Measurements from ENCODE around the gene DUS3L. TPM values are rescaled to one million over a fixed set of nuclear protein-coding genes. Genes with fewer than 3 reads are reported as not detected.

DUS3L gene, protein sequence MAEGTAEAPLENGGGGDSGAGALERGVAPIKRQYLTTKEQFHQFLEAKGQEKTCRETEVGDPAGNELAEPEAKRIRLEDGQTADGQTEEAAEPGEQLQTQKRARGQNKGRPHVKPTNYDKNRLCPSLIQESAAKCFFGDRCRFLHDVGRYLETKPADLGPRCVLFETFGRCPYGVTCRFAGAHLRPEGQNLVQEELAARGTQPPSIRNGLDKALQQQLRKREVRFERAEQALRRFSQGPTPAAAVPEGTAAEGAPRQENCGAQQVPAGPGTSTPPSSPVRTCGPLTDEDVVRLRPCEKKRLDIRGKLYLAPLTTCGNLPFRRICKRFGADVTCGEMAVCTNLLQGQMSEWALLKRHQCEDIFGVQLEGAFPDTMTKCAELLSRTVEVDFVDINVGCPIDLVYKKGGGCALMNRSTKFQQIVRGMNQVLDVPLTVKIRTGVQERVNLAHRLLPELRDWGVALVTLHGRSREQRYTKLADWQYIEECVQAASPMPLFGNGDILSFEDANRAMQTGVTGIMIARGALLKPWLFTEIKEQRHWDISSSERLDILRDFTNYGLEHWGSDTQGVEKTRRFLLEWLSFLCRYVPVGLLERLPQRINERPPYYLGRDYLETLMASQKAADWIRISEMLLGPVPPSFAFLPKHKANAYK
- total RNA-seq = 15.2 and 32.7 TPM in 2 replicates

DNA sequence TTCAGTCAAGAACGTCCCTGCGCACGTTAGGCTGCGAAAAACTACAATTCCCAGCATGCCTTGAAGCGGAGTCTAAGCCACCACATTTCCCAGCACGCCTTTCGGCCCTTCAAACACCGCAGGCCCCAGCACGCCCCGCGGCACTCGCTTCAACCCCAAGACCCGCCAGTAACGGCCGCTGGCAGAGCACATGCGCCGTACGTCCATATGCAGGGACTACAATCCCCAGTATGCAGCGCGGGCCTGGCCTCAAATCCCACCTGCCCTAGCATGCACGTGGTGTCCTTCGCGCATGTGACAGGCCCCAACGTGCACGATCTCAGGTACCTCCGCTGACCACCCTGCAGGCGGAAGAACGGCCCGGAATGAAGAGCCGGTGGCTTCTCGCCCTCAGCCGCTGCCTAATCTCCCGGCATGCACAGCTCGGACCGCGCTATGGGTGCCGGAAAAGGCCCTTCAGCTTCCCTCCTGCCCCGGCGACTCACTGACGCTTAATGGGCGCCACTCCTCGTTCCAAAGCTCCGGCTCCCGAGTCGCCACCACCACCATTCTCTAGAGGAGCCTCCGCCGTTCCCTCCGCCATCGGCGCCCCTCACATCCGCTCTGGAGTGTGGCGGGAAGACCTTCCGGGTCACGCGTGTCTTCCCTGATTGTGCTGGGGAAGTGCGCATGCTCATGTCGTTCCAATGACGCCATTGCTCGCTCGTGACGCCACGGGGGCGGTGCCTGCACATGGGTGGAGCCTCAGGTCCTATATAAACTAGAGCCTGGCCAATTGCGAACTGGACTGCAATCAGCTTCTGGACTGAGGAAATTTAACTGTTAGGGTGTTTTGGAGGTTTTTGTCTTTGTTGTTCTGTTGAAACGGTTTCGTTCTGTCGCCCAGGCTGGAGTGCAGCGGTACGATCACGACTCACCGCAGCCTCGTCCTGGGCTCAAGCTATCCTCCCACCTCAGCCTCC, at the start of gene DUS3L:
Gene DUS3L (minus strand): TSS at position 605 of the 962 bp plus-strand sequence. CDS start 22 bp downstream, at position 583.
- peak; percentile 88 for DNase-seq (ENCODE audit: extremely low read depth, low read depth, low spot score)

DNA sequence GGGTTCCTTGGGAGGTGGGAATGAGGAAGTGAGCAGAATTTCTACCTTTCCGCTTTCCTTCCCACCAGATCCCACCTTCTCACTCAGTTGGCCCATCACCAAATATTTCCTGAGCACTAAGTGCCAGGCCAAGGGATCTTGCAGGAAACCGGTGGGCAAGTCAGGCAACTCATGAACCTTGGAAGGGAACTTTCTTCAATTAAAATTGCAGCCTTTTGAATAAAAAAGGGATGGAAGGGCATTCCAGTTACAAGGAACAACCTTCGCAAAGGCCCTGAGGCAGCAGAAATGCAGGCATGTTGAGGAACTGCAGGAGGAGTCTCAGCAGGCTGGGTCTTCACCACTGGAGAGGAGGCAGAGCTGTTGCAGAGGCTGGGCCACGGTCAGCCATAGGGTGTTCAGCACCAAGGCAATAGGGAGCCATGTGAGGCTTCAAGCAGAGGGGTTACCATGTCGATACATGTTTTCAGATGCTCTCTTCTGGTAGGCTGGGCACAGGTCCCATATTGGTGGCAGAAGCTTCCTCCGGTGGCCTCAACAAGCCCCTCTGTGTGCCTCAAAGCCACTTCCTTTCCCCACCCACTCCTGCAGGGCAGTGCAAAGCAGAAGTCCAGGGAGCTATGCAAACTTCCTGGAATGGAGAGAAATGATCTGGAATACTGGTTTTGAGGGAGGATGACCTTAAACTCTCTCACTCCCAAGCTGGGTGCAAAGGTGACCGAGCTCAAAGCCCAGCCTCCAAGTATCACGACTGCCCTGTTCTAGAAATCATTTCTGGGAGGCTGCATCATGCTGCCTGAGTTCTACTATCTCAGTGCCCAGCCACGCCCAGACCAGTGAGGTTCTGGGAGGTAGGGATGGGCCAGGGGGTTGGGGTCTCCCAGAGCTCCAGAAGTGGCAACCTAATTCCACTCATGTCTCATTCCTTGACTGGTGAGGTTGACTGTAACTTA, 48.4 kb upstream of the DUS3L start, which contains the start of gene FUT6:
Gene FUT6 (minus strand): TSS at position 638 of the 953 bp plus-strand sequence. CDS start 7,135 bp downstream, outside the sequence.
- no peak for DNase-seq (ENCODE audit: extremely low read depth, low read depth, low spot score)

DNA sequence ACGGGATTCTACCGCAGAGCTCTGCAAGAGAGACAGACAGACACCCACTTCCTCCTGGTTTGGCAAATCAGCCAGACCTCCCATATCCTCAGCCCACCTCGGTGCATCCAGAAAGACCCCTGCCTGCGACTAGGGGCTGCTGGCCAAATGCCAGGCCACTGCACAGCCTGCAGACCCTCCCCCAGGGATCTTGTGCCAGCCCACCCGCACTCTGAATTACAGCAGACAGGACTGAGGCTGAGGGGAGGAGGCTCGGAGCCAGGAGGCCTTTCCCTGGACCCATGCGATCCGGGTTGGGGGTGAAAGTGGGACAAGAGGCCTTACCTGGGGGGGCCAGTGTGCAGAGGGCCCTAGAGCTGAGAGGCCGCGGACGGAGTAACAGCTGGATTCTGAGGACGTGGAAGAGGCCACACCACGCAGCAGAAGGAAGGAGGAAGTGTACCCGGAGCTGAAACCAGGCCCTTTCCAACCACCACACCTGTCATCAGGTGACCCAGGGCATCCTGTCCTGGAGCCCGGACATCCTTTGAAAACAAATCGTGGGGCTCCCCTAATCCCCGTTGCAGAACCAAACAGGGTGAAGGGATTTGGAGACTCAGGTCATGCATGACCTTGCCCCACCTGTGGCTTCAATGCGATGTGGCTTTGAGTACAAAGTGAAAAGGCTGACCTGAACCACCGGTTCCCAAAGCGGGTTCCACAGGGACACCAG, 47.5 kb upstream of the DUS3L start:
- DNase-seq (ENCODE audit: extremely low read depth, low read depth, low spot score) = no peak

DNA sequence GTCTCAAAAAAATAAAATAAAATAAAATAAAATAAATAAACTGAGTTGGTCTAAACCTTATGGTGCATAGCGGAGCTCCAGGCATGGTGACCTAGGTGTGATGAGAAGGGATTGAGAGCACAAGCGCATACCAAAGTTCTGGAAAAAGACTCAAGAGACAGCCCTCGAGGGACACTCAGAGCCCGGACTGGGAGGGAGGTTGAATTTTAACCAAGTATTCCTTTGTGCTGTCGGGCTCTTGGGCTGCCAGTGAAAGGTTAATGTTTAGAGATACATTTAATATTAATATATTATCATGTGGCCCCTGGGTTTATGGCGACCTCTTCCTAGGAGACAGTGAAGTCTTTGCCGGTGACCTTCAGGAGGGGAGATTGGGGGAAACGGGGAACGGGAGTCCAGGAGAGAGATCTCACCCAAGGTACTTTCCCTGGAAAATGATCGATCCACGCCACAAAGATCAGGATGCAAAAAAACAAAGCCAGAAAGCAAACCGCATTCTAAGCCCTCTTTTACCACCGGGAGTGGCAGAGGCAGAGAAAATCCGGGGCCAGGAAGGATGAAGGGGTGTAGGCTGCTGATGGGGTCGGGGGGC, 46.9 kb upstream of the DUS3L start:
- no peak for DNase-seq (ENCODE audit: extremely low read depth, low read depth, low spot score)

DNA sequence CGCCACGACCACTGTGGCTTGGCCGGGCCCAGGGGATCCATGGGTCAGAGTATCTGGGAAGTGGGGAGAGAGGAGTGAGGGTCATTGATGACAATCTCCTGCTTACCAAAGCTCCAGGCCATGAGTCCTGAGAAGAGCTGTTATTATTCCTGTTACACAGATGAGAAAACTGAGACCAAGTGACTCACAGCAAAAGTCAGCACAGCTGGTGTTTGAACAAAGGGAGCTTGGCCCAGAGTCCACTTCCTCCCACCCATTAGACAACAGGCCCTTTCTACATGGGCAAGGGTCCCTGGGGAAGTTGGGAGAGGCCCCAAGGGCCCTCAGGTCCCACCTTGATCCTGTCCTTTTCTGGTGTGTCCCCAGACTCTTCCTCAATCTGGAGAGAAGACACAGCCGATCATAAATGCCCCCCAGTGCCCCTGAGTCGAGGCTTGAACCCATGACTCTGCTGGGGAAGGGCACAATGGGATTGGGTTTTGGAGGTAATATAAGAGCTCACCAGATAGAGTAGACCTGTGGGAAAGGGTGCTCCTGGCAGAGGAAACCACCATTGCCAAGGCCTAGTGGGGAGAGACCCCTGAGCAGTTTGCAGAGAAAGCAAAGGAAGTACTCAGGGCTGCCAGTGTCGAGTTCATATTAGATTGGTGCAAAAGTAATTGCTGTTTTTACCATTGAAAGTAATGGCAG, 41.7 kb upstream of the DUS3L start:
- DNase-seq (ENCODE audit: extremely low read depth, low read depth, low spot score) = no peak

DNA sequence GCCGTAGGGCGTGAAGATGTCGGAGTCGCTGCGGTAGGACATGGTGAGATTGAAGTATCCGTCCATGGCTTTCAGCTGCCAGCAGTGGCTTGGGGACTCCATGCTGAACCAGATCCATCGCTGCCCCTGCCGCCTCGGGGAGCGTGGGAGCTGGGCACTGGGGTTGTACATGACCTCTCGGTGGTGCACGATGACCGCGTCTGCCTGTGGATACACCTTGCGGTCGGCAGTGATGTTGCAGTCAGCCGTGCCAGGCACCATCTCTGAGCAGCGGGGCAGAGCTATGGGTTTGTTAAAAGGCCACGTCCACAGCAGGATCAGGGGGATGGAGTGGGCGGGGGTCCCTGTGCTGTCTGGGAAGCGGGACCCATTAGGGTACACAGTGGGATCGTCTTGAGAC, 41.1 kb upstream of the DUS3L start:
- no peak for DNase-seq (ENCODE audit: extremely low read depth, low read depth, low spot score)

DNA sequence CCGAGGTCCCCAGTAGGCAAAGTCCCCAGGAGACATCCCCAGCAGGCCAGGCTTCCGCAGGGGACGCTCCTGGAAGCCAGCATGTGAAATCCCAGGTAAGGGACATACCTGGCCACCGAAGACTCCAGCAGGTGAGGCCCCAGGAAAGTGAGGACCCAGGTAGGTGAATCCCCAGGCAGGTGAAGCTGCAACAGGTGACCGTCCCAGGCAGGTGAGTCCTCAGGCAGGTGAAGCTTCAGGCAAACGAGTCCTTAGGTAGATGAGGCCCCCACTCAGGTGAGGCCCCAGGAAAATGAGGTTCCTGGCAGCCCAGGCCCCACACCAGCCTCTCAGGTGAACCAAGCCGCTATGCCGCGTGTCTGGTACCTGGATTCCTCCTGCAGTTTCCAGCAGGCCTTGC, 40.2 kb upstream of the DUS3L start:
- no peak for DNase-seq (ENCODE audit: extremely low read depth, low read depth, low spot score)

DNA sequence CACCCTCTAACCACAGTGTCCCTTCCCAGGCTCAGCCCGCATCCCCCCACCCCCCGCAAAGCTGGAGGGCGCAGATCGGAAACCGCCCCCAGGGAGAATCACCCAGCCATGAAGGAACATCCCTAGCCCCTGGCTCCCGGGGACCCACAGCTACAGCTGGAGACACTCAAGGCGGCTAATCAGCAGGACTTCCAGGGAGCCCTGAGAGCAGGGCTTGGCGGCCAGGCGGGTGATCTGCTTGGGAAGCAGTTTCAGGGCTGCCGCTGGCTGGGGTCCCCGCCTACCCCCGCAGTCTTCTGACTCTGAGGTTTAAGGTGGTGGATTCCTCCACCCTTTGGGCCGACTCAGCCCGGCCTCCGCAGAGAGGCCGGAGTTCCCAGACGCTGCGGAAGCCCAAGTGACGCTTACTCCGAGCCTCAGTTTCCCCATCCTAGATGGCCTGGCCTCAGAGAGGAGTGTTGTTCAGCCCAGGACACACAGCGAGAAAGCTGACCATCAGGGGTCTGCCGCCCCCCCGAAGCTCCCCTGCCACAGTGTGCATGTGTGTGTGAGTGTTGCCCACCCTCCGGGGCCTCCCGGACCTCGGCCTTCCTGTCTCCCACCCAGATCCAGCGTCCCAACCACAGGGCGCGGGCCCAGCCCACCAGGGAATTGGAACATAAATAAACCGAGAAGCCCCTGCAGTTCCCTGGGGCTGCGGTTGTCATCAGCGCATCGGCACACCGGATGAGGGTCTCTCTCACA, 38.8 kb upstream of the DUS3L start:
- DNase-seq (ENCODE audit: extremely low read depth, low read depth, low spot score) = no peak

DNA sequence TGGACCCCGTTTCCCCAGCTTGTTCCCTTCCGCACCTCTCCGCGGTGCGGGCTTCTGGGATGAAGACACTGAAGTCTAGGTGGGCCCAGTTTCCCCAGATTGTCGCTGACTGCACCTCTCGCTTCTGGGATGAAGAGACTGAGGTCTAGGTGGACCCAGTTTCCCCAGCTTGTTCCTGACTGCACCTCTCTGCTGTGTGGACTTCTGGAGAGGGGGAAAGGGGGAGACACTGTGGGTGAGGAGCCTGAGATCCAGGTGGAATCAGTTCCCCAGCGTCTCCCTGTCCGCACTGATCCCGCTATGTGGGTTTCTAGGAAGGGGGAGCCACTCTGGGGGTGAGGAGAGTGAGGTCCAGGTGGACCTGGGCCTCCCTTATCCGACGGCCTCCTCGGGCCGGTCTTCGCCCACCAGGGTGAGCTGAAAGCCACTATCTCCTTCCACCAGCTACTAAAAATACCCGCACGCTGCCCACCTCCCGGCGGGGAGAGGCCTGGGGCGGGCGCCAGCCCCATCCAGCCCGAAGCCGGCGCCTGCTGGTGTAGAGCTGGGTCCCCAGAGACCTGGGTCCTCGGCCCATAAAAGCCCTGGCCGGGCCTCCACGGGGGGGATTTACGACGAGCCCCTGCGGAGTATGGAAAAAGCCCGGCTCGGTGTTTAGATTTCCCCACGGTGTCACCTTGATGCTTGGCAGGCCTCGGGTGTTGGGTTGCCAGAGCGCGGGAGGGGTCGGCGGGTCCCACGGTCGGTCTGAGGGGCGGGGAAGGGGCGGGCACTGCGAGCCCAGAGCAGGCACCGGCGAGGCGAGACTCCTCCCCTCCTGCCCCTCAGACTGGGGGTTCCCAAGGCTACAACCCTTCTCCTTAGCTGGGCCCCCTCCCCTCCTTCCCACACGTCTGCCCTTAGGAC, 38.0 kb upstream of the DUS3L start:
- DNase-seq (ENCODE audit: extremely low read depth, low read depth, low spot score) = no peak

DNA sequence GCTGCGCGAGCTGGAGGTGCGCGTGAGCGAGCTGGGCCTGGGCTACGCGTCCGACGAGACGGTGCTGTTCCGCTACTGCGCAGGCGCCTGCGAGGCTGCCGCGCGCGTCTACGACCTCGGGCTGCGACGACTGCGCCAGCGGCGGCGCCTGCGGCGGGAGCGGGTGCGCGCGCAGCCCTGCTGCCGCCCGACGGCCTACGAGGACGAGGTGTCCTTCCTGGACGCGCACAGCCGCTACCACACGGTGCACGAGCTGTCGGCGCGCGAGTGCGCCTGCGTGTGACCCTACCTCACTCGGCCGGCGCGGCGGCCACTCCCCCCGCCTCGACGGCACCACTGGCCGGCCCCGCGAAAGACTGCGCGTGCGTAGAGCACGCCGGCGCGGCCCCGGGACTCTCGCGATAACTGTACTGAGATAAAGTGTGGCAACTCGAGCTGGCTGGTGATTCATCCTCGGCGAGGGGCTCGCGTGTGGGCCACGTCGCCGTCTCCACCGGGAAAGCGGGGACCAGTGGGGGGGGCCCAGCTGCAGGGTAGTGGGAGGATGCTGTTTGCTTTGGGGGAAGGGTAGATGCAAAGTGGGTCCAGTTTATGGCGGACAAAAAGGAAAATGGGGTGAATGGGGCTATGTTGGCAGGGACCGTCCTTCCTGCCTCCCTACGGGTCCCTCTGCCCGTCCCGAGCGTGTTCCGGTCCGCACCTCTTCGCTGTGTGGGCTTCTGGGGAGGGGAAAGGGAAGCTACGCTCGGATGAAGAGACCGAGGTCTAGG, 37.1 kb upstream of the DUS3L start:
- DNase-seq (ENCODE audit: extremely low read depth, low read depth, low spot score) = peak; percentile 36

DNA sequence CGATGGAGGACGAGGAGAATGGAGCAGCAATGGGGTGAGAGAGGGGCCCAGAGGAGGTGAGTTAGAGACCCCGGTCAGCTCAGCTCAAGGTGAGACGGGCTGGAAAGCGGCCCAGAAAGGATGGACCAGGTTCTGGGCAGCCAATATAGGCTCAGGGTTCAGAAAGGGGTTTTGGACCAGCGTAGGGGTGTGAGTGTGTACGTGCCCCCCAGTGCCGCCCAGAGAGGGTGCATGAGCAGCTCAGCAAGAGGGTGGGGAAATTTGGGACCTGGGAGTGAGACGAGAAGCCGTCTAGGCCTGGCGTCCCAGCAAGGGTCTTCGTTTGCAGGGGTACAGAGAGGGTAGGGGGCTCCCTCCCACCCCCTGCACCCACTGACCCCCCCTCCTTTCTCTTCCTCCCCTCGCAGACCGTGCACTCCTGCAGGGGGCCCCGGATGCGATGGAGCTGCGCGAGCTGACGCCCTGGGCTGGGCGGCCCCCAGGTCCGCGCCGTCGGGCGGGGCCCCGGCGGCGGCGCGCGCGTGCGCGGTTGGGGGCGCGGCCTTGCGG, 36.5 kb upstream of the DUS3L start:
- no peak for DNase-seq (ENCODE audit: extremely low read depth, low read depth, low spot score)

DNA sequence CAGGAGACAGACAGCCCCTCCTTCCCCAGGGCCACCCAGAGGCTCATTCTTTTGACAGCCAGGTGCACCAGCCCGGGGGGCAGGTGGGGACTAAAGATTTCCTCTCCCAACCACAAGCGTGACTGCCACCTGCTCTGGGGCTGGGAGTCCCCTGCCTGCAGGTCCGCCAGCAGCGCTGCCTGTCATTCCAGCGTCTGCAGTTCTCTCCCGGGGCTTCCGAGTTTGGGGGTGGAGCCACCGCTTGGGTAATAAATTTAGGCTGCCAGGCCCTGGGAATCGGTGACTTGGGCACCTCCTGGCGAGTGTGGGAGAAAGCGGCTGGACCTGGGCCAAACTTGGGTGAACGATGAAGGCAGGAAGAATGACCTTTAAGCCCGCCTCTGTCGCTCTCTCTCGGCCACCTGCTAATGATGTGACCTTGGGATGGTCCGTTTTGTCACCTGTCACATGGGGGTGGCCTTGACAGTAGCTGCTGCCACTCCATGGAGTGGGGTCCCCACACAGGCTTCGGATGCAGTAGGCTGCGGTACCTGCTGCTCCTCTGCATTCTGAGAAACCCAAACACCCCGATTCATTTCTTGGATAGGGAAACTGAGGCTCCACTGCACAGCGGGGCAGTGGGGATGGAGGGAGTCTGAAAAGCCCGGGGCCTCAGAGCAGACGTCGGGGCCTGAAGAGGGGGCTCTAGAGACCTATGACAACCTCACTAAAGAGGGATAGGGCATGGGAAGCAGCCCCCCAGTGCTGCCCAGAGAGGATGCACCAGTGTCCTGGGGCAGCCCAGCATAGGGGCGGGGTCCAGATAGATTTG, 35.8 kb upstream of the DUS3L start:
- no peak for DNase-seq (ENCODE audit: extremely low read depth, low read depth, low spot score)

DNA sequence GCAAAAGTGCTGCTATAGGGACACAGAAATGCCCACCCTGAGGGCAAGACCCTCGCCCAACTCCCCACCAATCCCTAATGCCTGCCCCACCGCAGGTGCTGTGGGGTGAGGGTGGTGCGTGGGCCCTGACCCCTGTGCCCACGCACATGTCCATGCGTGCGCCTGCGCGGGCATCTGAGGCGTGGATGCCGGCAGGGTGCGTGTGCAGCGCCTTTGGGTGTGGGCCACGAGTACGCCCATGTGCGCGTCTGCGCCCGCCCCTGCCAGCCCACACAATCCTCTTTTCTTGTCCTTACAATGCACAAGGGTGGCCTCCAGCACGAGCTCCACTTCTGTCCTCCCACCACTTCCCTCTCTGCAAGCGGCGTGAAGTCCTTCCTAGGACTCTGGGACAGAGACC, 34.2 kb upstream of the DUS3L start:
- no peak for DNase-seq (ENCODE audit: extremely low read depth, low read depth, low spot score)

DNA sequence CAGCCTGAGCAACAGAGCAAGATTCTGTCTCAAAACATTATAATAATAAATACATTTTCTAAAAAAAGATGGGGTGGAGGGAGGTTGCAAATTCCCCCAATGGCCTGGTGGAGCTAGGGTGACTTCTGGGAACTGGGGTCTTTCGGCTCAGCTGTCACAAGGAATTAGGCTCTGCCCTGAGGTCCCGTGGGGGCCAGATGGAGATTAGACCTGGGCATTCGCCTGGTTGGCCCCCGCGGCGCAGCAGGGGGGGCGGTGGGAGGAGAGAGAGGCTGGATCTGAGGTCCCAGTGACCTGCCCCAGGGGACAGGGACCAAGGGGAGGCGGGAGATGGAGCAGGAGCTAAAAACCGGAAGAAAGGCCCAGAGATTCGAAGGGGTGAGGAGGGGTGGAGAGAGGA, 33.8 kb upstream of the DUS3L start:
- DNase-seq (ENCODE audit: extremely low read depth, low read depth, low spot score) = no peak

Measured in glomerular endothelial cell (primary cell).